Stimulated activated CD4-positive, alpha-beta T cell treated with anti-CD3 and anti-CD28 coated beads, Interleukin-2, amount 100 ng/mL, for 4 hours (primary cell): ENCODE data around the gene TRIM7.
"Not testable (repeated sequence)": the region's sequence is repeated elsewhere in the genome, so short reads cannot be mapped to it uniquely, and the experiment has no call there.

Experiments used
- DNase-seq: peaks from one replicate; pipeline ENCODE4 v3.0.0-alpha.2; 2020; ENCODE audit warnings: low read depth

Gene TRIM7

DNA sequence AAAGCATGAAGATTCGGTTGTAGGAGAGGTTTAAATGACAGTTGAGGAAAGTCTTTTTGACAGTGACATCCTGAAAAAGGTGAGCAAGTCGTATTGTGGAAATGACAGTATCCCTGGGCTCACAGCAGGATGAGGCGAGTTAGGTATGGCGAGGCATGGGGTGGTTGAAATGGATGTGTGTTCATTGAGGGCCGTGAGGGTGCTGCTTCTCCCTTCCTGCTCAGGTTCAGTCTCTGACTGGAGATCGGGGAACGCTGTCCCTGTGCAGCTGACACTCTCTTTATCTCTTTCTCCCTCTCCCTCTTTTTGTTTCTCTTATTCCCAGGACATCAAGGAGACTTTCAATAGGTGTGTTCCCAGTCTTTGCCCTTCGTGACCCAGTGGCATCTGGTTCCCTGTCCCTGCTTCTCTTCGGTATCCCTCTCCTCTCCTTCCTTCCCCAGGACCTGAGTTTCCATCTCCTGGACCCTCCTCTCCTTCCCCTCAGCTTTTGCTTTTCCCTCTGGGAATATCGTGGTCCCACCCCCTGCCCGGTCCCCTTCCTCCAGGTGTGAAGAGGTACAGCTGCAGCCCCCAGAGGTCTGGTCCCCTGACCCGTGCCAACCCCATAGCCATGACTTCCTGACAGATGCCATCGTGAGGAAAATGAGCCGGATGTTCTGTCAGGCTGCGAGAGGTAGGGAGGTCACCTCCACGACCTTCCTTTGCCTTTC lies 28.2 kb upstream of the TRIM7 start:
- DNase-seq: no peak

DNA sequence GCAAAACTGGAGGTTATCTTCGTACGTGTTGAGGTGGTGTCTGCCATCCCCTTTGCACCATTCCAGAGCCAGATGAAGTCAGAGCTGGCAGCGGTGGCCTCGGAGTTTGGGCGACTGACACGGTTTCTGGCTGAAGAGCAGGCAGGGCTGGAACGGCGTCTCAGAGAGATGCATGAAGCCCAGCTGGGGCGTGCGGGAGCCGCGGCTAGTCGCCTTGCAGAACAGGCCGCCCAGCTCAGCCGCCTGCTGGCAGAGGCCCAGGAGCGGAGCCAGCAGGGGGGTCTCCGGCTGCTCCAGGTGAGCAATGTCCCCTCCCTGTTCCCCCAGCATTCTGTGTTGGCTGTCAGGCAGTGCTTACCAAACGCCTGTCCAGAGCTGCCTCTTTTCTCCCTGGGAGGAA lies 27.6 kb upstream of the TRIM7 start:
- no peak for DNase-seq

DNA sequence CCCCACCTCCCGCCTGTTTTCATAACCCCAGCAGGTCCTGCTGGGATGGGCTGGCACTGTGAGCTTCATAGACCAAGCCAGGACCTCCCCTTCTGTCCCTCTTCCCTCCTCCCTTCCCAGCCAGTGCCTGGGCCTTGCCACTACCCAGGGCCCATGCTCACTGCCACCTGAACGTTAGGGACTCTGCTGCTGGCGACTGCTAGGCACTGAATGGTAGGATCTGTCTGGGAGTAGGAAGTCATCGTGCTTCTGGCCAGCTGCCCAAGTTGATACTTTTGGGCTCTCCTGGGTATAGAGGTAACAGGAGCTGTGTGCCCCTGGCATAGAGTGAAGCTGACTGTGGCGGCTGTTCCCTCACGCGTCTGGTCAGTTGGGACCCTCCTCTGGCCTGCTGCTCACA lies 26.4 kb upstream of the TRIM7 start:
- DNase-seq: no peak

DNA sequence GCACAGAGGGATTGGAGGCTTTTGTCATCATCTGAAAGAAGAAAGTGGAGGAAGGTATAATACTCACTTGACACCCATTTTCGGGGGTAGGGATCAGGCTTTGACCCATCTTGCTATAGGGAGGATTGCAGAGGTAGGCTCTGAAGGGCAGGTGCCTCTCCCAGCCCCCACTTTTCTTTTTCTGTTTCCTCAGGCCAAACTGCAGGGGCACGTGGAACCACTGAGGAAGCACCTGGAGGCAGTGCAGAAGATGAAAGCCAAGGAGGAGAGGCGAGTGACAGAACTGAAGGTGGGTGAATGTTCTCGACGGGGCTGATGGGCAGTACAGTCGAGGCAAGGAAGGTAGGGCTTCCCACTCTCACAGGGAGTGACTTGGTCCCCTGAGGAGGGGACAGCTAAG lies 25.6 kb upstream of the TRIM7 start:
- no peak for DNase-seq

DNA sequence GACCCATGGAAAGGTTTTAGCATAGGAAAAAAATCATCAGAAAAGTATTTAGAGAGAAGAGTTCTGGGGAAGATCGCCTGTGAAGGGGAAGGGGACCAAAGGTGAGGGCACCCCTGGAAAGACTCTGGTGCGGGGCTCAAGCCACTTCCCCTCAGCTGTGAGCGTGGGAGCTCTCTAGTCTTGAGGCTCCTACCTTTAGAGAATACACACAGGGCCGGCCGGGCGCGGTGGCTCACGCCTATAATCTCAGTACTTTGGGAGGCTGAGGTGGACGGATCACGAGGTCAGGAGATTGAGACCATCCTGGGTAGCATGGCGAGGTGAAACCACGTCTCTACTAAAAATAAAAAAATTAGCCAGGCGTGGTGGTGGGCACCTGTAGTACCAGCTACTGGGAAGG lies 25.0 kb upstream of the TRIM7 start:
- DNase-seq: no peak

DNA sequence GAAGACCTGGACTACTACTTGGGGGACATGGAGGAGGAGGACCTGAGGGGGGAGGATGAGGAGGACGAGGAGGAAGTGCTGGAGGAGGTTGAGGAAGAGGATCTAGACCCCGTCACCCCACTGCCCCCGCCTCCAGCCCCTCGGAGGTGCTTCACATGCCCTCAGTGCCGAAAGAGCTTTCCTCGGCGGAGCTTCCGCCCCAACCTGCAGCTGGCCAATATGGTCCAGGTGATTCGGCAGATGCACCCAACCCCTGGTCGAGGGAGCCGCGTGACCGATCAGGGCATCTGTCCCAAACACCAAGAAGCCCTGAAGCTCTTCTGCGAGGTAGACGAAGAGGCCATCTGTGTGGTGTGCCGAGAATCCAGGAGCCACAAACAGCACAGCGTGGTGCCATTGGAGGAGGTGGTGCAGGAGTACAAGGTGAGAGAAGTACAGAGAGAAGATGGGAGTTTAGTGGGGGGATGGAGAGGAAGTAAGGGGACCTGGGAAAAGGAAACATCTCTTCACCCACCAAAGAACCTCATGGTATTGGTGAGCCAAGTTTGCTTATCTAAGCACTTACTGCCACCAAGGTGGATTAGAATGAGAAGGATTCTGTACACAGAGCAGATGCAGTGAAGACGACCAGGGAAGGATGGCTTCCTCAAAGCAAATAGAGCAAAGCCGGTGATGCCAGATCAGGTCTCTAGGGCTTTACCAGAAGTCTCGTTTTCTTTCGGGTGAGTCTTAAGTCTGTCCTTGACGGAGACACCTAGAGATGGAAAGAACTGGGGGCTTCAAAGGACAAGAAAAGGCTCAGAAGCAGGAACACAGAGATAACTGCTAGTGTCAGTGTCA lies 19.6 kb upstream of the TRIM7 start:
- no peak for DNase-seq

DNA sequence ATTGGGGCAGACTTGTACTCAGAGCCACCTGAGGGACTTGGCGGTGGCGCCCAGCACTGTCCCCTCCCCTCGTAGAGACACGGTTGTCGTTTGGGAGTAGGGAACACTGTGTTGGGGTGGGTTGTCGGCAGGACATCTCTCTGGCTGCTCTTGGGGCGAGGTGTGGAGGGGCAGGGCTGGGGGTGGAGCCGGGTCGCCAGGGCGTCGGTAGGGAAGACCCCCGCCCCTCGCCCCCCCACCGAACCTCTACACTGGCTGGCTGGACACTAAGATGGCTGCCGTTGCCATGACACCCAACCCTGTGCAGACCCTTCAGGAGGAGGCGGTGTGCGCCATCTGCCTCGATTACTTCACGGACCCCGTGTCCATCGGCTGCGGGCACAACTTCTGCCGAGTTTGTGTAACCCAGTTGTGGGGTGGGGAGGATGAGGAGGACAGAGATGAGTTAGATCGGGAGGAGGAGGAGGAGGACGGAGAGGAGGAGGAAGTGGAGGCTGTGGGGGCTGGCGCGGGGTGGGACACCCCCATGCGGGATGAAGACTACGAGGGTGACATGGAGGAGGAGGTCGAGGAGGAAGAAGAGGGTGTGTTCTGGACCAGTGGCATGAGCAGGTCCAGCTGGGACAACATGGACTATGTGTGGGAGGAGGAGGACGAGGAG lies 18.9 kb upstream of the TRIM7 start:
- DNase-seq: no peak

DNA sequence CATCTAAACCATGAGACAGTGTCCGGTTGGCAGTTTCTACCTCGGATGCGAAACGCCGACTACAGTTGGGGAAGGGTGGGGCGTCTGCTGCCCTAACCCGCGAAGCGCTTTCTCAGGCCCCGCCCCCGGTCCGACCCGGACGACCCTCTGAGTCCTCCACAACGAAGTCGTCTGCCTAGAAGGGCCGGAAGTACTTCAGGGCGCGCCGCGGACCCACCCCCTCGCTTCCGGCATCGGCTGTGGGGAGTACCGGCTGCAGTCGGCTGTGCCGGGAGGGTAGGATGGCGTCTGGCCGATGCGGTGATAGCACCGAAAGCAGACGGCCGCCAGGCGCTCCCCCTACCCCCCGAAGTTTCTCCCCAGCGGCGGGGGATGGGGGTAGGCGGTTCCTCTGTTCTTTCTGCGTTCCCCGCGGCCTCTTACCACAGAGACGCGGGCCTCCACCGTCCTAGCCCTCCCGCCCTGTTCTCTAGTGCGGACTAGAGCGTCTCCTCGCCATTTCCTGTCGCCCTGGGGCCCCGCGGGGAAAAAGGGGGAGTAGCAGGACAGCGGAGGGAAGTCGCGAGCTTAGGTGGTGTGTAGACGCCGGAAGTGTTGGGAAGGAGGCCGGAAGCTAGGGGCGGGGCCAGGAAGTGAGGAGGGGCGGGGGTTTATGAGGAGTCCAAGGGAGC lies 18.2 kb upstream of the TRIM7 start, which contains the start of gene TRIM41:
Gene TRIM41 (plus strand): TSS at position 224 of the 671 bp plus-strand sequence. CDS start 719 bp downstream, outside the sequence.
- DNase-seq: peak; percentile 95

DNA sequence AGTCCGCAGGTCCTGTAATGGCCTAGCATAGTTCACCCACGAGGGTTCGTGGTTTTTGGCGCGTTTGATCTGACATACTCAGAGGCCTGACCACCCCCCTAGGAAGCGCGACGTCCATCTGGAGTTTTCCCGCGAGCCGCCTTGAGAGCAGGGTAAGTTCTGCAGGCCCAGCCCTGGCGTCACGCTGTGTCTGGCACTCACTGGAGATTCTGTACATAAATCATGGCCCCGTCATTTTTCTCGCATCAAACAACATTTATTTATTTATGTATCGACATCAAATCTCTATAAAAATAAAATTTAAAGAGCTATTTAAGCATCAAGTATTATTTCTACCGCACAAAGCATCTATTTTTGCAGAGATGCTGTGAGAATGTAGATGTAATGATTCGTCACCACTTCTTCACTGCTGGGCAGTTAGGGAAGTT lies 17.6 kb upstream of the TRIM7 start:
- DNase-seq: no peak

DNA sequence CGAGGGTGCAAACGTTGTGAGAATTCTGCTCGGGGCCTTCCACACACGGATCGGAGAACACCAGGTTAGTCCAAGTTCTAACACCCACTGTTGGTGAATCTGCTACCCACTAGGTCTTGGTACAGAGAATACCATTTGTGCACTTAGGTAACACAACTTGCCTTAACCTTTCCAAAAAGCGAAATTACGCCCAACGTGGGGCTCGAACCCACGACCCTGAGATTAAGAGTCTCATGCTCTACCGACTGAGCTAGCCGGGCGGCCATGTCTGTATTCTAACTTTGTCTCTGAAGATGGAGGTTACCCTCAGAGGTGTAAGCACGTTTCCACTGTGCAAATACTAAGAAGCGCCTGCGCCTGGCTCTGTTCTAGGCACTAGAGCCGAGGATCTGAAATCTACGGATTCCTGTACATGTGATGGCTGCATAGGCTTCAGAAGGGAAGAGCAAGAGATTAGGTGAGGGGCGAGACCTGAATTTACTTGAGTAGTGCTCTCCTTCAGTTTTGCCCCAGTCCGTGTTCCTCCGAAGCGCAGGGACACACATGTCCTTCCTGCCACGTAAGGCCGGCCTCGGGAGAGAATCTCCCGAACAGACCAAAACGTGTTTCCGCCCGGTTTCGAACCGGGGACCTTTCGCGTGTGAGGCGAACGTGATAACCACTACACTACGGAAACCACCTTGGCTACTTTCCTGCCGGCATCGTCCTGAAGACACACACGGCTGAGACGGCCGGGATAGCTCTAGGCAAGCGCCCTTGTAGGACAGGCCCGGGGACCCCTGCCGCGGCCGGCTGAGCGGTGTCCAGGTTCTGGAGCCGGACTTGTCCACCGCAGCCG lies 17.0 kb upstream of the TRIM7 start:
- DNase-seq: peak; percentile 92

DNA sequence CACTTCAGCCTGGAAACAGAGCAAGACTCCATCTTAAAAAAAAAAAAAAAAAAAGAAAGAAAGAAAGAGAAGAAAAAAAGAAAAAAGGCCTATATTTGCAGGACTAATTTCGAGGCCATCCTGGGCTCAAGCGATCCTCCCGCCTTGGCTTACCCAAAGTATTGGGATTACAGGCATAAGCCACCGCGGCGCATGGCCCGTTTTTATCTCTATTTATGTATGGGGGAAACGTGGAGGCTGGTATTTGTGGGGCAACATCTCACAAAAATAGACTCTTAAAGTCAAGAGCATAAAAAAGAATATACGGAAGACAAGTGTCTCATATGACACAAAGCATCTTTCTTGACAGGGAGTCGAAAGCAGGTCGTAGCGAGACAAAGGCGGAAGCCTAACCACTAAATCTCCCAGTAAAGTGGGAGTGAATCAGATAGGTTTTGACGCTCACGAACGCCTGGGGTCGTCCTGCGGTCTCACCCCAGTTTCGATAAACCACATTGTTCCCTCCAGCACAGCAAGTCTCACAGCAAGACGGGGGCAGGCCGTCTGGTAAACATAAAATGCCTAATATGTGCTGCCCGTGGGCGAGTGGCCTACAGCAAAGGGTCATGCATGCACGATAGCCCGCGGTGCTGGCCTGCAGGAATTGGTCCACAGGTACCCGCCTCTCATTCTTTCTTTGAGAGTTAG lies 16.3 kb upstream of the TRIM7 start:
- DNase-seq: peak; percentile 33

DNA sequence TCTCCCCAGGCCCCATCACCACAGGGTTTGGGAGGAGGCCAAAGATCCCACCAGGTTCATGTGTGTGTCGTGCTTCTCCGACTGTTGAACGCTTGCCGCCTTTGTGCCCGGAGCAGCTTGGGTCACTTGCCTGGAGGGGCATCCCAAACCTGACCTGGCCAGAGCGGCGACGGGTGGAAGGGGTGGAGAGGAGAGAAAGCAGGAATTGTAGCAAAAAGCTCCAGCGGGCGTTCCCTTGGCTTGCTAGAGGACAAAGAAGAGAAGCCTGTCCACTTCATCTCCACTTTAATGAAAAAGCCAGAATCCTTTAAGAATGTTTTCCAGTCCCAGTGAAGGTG lies 15.2 kb upstream of the TRIM7 start:
- DNase-seq: no peak

DNA sequence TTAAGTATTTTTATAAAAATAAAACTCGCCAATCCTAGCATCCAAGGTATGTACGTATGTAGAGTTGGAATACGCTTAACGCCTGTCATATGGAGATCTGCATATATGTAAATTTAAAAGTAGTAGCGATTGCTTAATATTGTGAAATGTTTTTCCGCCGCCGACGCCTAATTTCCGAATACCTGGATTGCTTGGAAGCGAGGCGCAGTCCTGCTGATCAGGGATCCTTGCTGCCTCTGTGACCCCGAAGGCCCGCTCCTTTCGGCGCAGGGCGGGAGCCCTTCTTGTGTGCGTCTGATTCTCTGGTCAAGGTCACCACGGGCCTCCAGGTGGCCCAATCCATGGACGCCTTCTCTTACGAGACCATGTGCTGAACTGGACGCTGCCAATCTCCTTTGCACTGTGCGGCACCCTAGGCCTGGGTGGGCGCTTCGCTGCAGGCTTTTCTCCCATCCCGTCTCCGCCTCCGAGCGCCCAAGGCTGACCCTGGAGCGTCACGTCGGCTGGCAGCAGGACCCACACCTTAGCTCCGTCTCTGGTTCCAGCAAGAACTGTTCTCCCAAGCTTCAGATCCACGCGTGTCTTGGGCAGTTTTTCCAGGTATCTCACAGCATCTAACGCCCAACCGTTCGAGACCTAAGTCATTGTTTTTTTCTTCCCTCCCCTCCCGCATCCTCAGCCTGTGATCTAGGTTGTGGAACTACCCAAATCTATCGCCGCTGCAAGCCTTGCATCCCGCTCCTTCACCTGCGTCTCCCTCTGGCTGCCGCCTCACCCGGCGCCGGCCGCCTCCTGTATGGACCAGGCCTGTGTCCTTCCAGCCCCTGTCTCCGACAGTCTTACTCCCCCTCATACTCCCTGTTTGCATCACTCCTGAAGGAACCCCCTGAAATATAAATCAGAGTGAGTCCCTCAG lies 14.5 kb upstream of the TRIM7 start:
- DNase-seq: no peak

DNA sequence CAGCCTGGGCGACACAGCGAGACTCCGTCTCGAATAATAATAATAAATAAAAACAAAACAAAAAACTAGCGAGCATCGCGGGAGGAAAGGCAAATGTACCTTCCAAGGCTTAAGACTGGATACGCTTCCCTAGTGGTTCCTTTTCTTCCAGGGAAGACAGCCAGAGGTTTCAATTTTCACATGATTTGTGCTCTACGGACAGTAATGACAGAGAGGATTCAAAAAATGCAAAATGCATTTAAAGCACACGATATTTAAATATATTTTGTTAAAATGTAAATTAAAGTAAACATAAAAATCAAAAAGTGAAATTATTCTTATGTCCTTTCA lies 13.8 kb upstream of the TRIM7 start:
- DNase-seq: no peak

DNA sequence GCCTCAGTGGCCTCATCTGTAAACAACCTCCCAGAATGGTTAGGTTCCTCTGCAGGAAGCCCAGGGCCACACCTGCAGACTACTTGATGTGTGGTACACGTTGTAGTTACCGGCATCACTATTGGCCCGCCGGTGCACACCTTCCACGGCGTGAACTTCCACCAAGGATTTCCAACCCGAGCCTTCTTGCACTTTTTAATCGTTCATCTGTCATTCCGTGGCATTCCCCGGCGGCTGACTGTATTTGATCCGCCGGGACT lies 12.7 kb upstream of the TRIM7 start:
- no peak for DNase-seq

DNA sequence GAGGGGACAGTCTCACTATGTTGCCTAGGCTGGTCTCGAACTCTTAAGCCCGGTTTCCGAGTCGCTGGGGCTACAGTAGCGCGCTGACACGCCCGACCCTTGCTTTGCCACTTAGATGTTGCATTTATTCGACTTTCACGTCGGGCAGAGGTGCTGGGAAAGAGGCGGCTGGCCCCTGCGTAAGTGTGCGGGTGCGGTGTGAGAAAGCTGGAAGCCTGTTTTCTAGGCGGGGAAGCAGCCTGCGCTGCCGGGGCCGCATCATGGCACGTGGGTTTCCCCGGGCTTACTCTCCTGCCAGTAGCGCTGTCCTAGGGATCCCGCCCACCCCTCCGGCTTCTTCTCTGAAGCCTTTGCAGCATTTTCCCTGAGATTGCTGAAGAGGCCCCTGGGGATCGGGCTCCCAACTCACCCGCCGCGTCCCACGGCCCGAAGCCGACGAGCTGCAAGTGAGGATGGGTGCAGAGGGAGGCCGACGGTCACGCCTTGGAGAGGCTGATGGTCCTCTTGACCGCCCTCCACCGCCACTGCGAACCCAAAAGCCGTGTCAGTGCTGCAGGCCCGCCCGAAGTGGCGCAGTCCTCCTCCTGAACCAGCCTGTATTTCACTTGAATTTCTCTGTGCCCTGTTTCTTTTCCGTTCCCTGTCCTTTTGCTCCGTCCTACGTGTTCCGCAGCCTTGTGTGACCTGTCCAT lies 12.3 kb upstream of the TRIM7 start:
- peak; percentile 51 for DNase-seq

DNA sequence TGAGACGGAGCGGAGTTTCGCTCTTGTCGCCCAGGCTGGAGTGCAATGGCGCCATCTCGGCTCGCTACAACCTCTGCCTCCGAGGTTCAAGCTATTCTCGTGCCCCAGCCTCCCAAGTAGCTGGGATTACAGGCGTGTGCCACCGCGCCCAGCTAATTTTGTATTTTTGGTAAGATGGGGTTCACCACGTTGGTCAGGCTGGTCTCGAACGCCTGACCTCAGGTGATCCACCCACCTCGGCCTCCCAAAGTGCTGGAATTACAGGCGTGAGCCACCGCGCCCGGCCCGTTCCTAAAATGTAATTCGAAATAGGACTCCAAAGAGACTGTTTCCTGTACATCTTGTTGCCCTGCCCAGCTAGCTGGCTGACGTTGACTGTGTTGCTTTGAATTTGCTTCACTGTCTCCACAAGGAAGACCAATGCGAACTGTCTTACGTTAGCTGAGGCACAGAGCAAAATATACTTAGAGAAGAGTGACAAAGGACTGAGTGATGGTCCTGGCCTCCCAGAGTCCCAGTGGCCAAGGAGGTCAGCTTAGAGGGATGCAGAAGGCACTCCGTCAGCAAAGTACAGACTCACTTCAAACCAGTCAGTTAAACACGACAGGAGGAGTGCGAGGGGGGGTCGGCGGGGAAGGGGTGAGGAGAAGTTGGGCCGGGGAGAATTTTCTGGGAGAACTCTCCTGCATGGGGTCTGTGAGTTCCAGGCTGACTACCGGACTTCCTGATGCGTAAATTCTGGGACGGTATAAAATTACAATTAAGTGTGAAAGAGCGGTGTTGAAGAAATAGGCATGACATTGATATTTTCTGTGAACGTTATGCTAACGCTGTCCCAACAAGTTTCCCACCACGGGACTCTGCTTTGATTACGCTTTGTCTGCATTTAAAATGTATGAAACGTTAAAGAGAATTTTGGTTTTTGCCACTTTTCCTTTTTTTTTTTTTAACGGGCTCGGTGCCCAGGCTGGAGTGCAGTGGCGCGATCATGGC lies 11.3 kb upstream of the TRIM7 start:
- no peak for DNase-seq

DNA sequence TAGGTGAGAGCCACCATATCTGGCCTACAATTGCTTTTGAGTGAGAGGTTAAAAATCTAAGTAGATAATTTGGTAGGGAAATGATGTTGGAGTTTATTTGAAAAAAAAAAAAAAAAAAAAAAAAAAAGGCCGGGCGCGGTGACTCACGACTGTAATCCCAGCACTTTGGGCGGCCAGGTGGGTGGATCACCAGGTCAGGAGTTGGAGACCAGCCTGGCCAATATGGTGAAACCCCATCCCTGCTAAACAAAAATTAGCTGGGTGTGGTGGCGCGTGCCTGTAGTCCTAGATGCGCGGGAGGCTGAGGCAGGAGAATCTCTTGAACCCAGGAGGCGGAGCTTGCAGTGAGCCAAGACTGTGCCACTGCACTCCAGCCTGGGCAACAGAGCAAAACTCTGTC lies 9.3 kb upstream of the TRIM7 start:
- DNase-seq: not testable (repeated sequence)
